SK-N-SH treated with all-trans-retinoic acid at 6 μM for 48 hours (cell line): ENCODE measurements around the gene ARID4B.
"Not testable (repeated sequence)": the region's sequence is repeated elsewhere in the genome, so short reads cannot be mapped to it uniquely, and the experiment has no call there.

Source experiments
- ATAC-seq: fragments of 200-7000 bp; cut with Tn5 transposase; 3 replicates; pipeline ENCODE4 v1.9.1; 2020; ENCODE audit warnings: mild to moderate bottlenecking, moderate library complexity
- ARNTL ChIP-seq: fragments of 450-650 bp; formaldehyde crosslinking; IDR thresholded peaks from 2 replicates; pipeline ENCODE4 v1.5.0; 2020; ENCODE audit warnings: low read depth, mild to moderate bottlenecking, moderate library complexity, borderline replicate concordance
- BACH2 ChIP-seq: fragments of 250-450 bp; sonication (Bioruptor Pico); IDR thresholded peaks from 2 replicates; pipeline ENCODE4 v1.9.0; 2021; ENCODE audit warnings: mild to moderate bottlenecking, borderline replicate concordance
- ESRRG ChIP-seq: fragments of 250-450 bp; sonication (Bioruptor Pico); IDR thresholded peaks from 2 replicates; pipeline ENCODE4 v1.6.1; 2021; ENCODE audit warnings: mild to moderate bottlenecking
- ISL1 ChIP-seq: fragments of 250-450 bp; sonication (Bioruptor Pico); IDR thresholded peaks from 2 replicates; pipeline ENCODE4 v2.1.2; 2022; ENCODE audit warnings: mild to moderate bottlenecking, moderate library complexity
- OSR1 ChIP-seq: fragments of 250-450 bp; sonication (Bioruptor Pico); IDR thresholded peaks from 2 replicates; pipeline ENCODE4 v1.8.0; 2022; ENCODE audit warnings: moderate library complexity, mild to moderate bottlenecking, inconsistent platforms
- RARB ChIP-seq: fragments of 250-450 bp; sonication (Bioruptor Pico); IDR thresholded peaks from 2 replicates; pipeline ENCODE4 v1.8.0; 2021; ENCODE audit warnings: mild to moderate bottlenecking, moderate library complexity
- TOX ChIP-seq: fragments of 250-450 bp; sonication (Bioruptor Pico); IDR thresholded peaks from 2 replicates; pipeline ENCODE4 v1.8.0; 2021; ENCODE audit warnings: mild to moderate bottlenecking, moderate library complexity, borderline replicate concordance
- ZFP30 ChIP-seq: fragments of 450-650 bp; formaldehyde crosslinking; IDR thresholded peaks from 2 replicates; pipeline ENCODE4 v1.5.0; 2022; ENCODE audit warnings: mild to moderate bottlenecking, moderate library complexity
- ZNF565 ChIP-seq: fragments of 450-650 bp; formaldehyde crosslinking; conservative IDR thresholded peaks from 2 replicates; pipeline ENCODE4 v1.5.0; 2020; ENCODE audit warnings: low read depth, mild to moderate bottlenecking, moderate library complexity
- ZNF70 ChIP-seq: fragments of 450-650 bp; formaldehyde crosslinking; IDR thresholded peaks from 2 replicates; pipeline ENCODE4 v1.5.0; 2020; ENCODE audit warnings: mild to moderate bottlenecking, moderate library complexity
- ZNF8 ChIP-seq: fragments of 450-650 bp; formaldehyde crosslinking; IDR thresholded peaks from 2 replicates; pipeline ENCODE4 v1.5.0; 2020; ENCODE audit warnings: mild to moderate bottlenecking, moderate library complexity
- TF ChIP-seq, protein P1 (sequence below): fragments of 250-450 bp; sonication (Bioruptor Pico); IDR thresholded peaks from 2 replicates; pipeline ENCODE4 v1.8.0; 2021; ENCODE audit warnings: low read depth, mild to moderate bottlenecking, moderate library complexity, borderline replicate concordance
- TF ChIP-seq, protein P2 (sequence below): fragments of 250-450 bp; sonication (Bioruptor Pico); IDR thresholded peaks from 2 replicates; pipeline ENCODE4 v1.5.0; 2020; ENCODE audit warnings: mild to moderate bottlenecking, moderate library complexity
- TF ChIP-seq, protein P3 (sequence below): fragments of 250-450 bp; sonication (Bioruptor Pico); IDR thresholded peaks from 2 replicates; pipeline ENCODE4 v1.5.1; 2021; ENCODE audit warnings: mild to moderate bottlenecking, moderate library complexity
- TF ChIP-seq, protein P4 (sequence below): fragments of 250-450 bp; sonication (Bioruptor Pico); IDR thresholded peaks from 2 replicates; pipeline ENCODE4 v1.8.0; 2020; ENCODE audit warnings: mild to moderate bottlenecking, moderate library complexity, borderline replicate concordance

The ARID4B gene

GRCh38 chr1:235272851-235273250, 55.1 kb downstream of the ARID4B start (continued):
- TF ChIP-seq, protein P1, sequence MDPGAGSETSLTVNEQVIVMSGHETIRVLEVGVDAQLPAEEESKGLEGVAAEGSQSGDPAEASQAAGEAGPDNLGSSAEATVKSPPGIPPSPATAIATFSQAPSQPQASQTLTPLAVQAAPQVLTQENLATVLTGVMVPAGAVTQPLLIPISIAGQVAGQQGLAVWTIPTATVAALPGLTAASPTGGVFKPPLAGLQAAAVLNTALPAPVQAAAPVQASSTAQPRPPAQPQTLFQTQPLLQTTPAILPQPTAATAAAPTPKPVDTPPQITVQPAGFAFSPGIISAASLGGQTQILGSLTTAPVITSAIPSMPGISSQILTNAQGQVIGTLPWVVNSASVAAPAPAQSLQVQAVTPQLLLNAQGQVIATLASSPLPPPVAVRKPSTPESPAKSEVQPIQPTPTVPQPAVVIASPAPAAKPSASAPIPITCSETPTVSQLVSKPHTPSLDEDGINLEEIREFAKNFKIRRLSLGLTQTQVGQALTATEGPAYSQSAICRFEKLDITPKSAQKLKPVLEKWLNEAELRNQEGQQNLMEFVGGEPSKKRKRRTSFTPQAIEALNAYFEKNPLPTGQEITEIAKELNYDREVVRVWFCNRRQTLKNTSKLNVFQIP (CRISPR knock-in tag): no peak
- no peak for TF ChIP-seq ZFP30 (CRISPR knock-in tag)
- TF ChIP-seq BACH2: no peak
- TF ChIP-seq ARNTL (CRISPR knock-in tag): no peak

DNA sequence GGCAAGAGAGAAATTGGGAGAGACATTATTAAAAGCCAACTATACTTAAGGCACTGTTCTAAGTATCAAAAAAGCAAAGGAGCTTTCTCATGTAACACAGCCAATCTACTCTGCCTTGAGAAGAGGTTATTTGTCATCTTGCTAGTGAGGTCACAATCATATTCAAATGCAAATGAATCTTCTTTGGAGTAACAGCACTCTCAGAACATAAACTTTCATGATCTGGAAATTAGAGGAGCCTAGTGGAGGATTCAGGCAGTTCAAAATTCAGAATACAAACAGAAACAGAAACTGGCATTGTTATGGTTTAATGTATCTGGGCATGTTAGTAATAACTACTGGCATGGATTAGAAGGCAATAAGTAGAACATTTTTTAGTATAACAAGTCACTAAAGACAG, 57.4 kb downstream of the ARID4B start:
- peak; percentile 87 for ATAC-seq

DNA sequence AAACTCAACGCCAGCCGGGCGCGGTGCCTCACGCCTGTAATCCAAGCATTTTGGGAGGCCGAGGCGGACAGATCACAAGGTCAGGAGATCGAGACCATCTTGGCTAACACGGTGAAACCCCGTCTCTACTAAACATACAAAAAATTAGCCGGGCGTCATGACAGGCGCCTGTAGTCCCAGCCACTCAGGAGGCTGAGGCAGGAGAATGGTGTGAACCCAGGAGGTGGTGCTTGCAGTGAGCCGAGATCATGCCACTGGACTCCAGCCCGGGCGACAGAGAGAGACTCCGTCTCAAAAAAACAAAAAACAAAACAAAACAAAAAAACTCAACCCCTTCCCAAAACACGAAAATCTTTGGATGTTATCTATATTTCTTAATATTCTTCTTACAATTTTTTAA, 58.0 kb downstream of the ARID4B start:
- not testable (repeated sequence) for ATAC-seq

More for the DNA sequence above, 57.4 kb downstream of the ARID4B start:
- TF ChIP-seq, protein P2, sequence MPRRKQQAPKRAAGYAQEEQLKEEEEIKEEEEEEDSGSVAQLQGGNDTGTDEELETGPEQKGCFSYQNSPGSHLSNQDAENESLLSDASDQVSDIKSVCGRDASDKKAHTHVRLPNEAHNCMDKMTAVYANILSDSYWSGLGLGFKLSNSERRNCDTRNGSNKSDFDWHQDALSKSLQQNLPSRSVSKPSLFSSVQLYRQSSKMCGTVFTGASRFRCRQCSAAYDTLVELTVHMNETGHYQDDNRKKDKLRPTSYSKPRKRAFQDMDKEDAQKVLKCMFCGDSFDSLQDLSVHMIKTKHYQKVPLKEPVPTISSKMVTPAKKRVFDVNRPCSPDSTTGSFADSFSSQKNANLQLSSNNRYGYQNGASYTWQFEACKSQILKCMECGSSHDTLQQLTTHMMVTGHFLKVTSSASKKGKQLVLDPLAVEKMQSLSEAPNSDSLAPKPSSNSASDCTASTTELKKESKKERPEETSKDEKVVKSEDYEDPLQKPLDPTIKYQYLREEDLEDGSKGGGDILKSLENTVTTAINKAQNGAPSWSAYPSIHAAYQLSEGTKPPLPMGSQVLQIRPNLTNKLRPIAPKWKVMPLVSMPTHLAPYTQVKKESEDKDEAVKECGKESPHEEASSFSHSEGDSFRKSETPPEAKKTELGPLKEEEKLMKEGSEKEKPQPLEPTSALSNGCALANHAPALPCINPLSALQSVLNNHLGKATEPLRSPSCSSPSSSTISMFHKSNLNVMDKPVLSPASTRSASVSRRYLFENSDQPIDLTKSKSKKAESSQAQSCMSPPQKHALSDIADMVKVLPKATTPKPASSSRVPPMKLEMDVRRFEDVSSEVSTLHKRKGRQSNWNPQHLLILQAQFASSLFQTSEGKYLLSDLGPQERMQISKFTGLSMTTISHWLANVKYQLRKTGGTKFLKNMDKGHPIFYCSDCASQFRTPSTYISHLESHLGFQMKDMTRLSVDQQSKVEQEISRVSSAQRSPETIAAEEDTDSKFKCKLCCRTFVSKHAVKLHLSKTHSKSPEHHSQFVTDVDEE (CRISPR knock-in tag): no peak
- no peak for TF ChIP-seq OSR1 (CRISPR knock-in tag)

GRCh38 chr1:235268379-235269125, 59.4 kb downstream of the ARID4B start:
- TF ChIP-seq, protein P3, sequence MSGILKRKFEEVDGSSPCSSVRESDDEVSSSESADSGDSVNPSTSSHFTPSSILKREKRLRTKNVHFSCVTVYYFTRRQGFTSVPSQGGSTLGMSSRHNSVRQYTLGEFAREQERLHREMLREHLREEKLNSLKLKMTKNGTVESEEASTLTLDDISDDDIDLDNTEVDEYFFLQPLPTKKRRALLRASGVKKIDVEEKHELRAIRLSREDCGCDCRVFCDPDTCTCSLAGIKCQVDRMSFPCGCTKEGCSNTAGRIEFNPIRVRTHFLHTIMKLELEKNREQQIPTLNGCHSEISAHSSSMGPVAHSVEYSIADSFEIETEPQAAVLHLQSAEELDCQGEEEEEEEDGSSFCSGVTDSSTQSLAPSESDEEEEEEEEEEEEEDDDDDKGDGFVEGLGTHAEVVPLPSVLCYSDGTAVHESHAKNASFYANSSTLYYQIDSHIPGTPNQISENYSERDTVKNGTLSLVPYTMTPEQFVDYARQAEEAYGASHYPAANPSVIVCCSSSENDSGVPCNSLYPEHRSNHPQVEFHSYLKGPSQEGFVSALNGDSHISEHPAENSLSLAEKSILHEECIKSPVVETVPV (CRISPR knock-in tag): no peak
- TF ChIP-seq ZFP30 (CRISPR knock-in tag) (no peak), ZNF70 (CRISPR knock-in tag) (no peak), ESRRG (CRISPR knock-in tag) (no peak), ARNTL (CRISPR knock-in tag) (no peak), RARB (CRISPR knock-in tag) (no peak), ISL1 (no peak), TOX (CRISPR knock-in tag) (no peak), ZNF565 (CRISPR knock-in tag) (no peak), BACH2 (no peak), ZNF8 (CRISPR knock-in tag) (no peak)
- TF ChIP-seq, protein P2 (CRISPR knock-in tag): no peak
- TF ChIP-seq, protein P4, sequence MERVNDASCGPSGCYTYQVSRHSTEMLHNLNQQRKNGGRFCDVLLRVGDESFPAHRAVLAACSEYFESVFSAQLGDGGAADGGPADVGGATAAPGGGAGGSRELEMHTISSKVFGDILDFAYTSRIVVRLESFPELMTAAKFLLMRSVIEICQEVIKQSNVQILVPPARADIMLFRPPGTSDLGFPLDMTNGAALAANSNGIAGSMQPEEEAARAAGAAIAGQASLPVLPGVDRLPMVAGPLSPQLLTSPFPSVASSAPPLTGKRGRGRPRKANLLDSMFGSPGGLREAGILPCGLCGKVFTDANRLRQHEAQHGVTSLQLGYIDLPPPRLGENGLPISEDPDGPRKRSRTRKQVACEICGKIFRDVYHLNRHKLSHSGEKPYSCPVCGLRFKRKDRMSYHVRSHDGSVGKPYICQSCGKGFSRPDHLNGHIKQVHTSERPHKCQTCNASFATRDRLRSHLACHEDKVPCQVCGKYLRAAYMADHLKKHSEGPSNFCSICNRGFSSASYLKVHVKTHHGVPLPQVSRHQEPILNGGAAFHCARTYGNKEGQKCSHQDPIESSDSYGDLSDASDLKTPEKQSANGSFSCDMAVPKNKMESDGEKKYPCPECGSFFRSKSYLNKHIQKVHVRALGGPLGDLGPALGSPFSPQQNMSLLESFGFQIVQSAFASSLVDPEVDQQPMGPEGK: no peak
- TF ChIP-seq, protein P1 (CRISPR knock-in tag): no peak
- TF ChIP-seq, all 23 proteins: peak for 0
- no peak for ATAC-seq
